SK-N-SH (cell line): ENCODE results near the gene LRRC73. TPM values are rescaled to one million over a fixed set of nuclear protein-coding genes. Genes with fewer than 3 reads are reported as not detected.
A peak's percentile ranks its signal among the peaks of the same experiment; 100 is the strongest.

Experiments used
- CTCF ChIA-PET: fragments of 300-600, 350-600 bp; formaldehyde crosslinking; extraction: SDS; loops from one replicate; lab custom pipeline; 2021; lab: Yijun Ruan, JAX
- POLR2A ChIA-PET: fragments of 350-600 bp; sonication (Branson Sonifier 250); formaldehyde crosslinking; extraction: SDS; loops from one replicate; lab custom pipeline; 2020; ENCODE audit warnings: antibody characterized with exemption, inconsistent platforms; lab: Yijun Ruan, JAX
- DNase-seq: peaks from one replicate; pipeline ENCODE4 v3.0.0; 2012
- H2AFZ ChIP-seq: fragments of 200-600 bp; sonication (generic); 2 replicates; pipeline ENCODE4 v1.8.1; 2016; ENCODE audit warnings: antibody characterized with exemption, mild to moderate bottlenecking, low read depth
- H3F3A ChIP-seq: fragments of 200-600 bp; sonication (generic); replicated peaks from 2 replicates; pipeline ENCODE3; 2016; ENCODE audit warnings: antibody characterized with exemption, mild to moderate bottlenecking; ENCODE audit not compliant: insufficient read depth
- H3K27ac ChIP-seq, 2 experiments: fragments of 200-500 bp in 1 of 2; fragments of 200-600 bp in 1 of 2; sonication (Bioruptor generic) in 1 of 2; sonication (generic), shearing (Covaris generic) in 1 of 2; 2 replicates each; pipeline versions ENCODE4 v1.5.1 to v1.6.1; 2014 to 2016; ENCODE audit warnings: low read depth in 2 of 2, inconsistent platforms in 1 of 2, low read length in 1 of 2, mild to moderate bottlenecking in 1 of 2, mixed read lengths in 1 of 2
- H3K27me3 ChIP-seq: fragments of 200-600 bp; sonication (generic), shearing (Covaris generic); 2 replicates; pipeline ENCODE4 v1.6.1; 2016; ENCODE audit warnings: mixed run types; ENCODE audit not compliant: insufficient read depth
- H3K36me3 ChIP-seq, 2 experiments: fragments of 200-500 bp in 1 of 2; fragments of 200-600 bp in 1 of 2; sonication (Bioruptor generic) in 1 of 2; sonication (generic) in 1 of 2; replicated peaks in 1 of 2; 2 replicates each; pipeline versions ENCODE3 to v1.5.1; 2014 to 2016; ENCODE audit warnings: low read length in 1 of 2, mild to moderate bottlenecking in 1 of 2; ENCODE audit not compliant: insufficient read depth in 2 of 2, control insufficient read depth in 1 of 2
- H3K4me1 ChIP-seq, 2 experiments: fragments of 200-500 bp in 1 of 2; fragments of 200-600 bp in 1 of 2; sonication (Bioruptor generic) in 1 of 2; sonication (generic), shearing (Covaris generic) in 1 of 2; 2 replicates each; pipeline versions ENCODE4 v1.5.1 to v1.6.1; 2014 to 2016; ENCODE audit warnings: low read depth in 1 of 2, low read length in 1 of 2, mixed run types in 1 of 2; ENCODE audit not compliant: insufficient read depth in 2 of 2, control insufficient read depth in 1 of 2
- H3K4me2 ChIP-seq: fragments of 200-600 bp; sonication (generic), shearing (Covaris generic); 2 replicates; pipeline ENCODE4 v1.6.1; 2017; ENCODE audit warnings: mixed run types
- H3K4me3 ChIP-seq, 2 experiments: fragments of 200-500 bp in 1 of 2; fragments of 200-600 bp in 1 of 2; sonication (Bioruptor generic) in 1 of 2; sonication (generic), shearing (Covaris generic) in 1 of 2; 2 replicates each; pipeline versions ENCODE4 v1.5.1 to v1.8.1; 2014 to 2016; ENCODE audit warnings: low read depth in 2 of 2, inconsistent platforms in 1 of 2, low read length in 1 of 2, mild to moderate bottlenecking in 1 of 2, mixed read lengths in 1 of 2, moderate library complexity in 1 of 2
- H3K79me2 ChIP-seq: fragments of 200-600 bp; sonication (generic); 2 replicates; pipeline ENCODE4 v1.8.1; 2017; ENCODE audit warnings: mild to moderate bottlenecking; ENCODE audit not compliant: insufficient read depth
- H3K9ac ChIP-seq: fragments of 200-600 bp; sonication (generic); 2 replicates; pipeline ENCODE4 v1.6.1; 2017; ENCODE audit warnings: mixed run types
- H3K9me2 ChIP-seq: fragments of 200-600 bp; sonication (generic); 2 replicates; pipeline ENCODE4 v1.6.1; 2017; ENCODE audit warnings: mixed run types
- H3K9me3 ChIP-seq: fragments of 200-600 bp; sonication (generic); 2 replicates; pipeline ENCODE4 v1.6.1; 2017; ENCODE audit warnings: mixed run types, mild to moderate bottlenecking, moderate library complexity
- H4K20me1 ChIP-seq: fragments of 200-600 bp; sonication (generic); 2 replicates; pipeline ENCODE4 v1.6.1; 2017; ENCODE audit warnings: mild to moderate bottlenecking, mixed run types; ENCODE audit not compliant: insufficient read depth
- CTCF ChIP-seq: fragments of 200-600 bp; sonication (generic); IDR thresholded peaks from 2 replicates; pipeline ENCODE4 v1.6.1; 2017; ENCODE audit warnings: antibody characterized with exemption, mild to moderate bottlenecking, moderate library complexity
- YY1 ChIP-seq: IDR thresholded peaks from 2 replicates; pipeline ENCODE4 v1.4.0; 2012; ENCODE audit warnings: low read depth, mild to moderate bottlenecking
- WGBS: methylation state at CpG from one replicate; pipeline ENCODE4 v1.1.6; 2017; ENCODE audit warnings: low lambda C conversion rate; 5-methylcytosine and 5-hydroxymethylcytosine counted together
- polyA plus RNA-seq, 3 experiments: library from polyadenylated mRNA; depleted of rRNA; stranded (reverse); fragments of >200 nt; gene quantifications; 2 replicates each; pipeline ENCODE4 v1.2.3, GENCODE V29; 2012
- small RNA-seq, 7 experiments: library from RNA; depleted of rRNA; stranded (forward); fragments of <200 nt; gene quantifications; one replicate each; pipeline ENCODE3, GENCODE V24; 2012

The LRRC73 gene
- polyA plus RNA-seq, 1 of the 3 experiments (the other 2 are of a cell fraction): 0.89 TPM

- peak; percentile 23; the same call in 1 of the 2 replicates for TF ChIP-seq CTCF
- no peak for TF ChIP-seq YY1
- H2AFZ ChIP-seq: no peak overlapping the region
- POLR2A ChIA-PET: interaction anchor here (0.7 to 2.1 kb wide), 3 partner anchors 20 to 52 kb away, joined by 3 to 5 read pairs (median 3); partner anchors contain the start of gene TJAP1
- H3K9me2 ChIP-seq: no peaks in the 10 kb centered on the region
- H3K4me2 ChIP-seq: no peak overlapping the region
- no peak overlapping the region for H3K9ac ChIP-seq
- no peaks in the 10 kb centered on the region for H3K36me3 ChIP-seq
- H3F3A ChIP-seq: peaks cover 11% of the 10 kb centered on the region
- H3K4me1 ChIP-seq: peaks cover 0 to 8% of the 10 kb centered on the region in 2 experiments; a peak in 1 of 4 replicates
- peaks cover 7% of the 10 kb centered on the region; the same call in 1 of the 2 replicates for H3K27me3 ChIP-seq
- CTCF ChIA-PET: interaction anchor here (1.0 to 14.6 kb wide), 4 partner anchors 11 to 71 kb away, joined by 3 to 382 read pairs (median 4); partner anchors contain the start of genes LRRC73 and TJAP1
- no peak overlapping the region for H3K27ac ChIP-seq
- no peaks in the 10 kb centered on the region for H3K79me2 ChIP-seq
- DNase-seq: no peak
- no peaks in the 10 kb centered on the region for H4K20me1 ChIP-seq
- WGBS: 54% methylated on average over 9 of the region's 9 CpGs
- no peak overlapping the region for H3K4me3 ChIP-seq
- no peaks in the 10 kb centered on the region for H3K9me3 ChIP-seq
These were observed 52.5 kb downstream of the LRRC73 start for GRCh38 chr6:43457643-43458042.

Small RNA genes lying within 50 kb of the gene (small RNA-seq; reads per million reads assigned to genes)
- gene RF00426 (0 reads per million in 7 experiments), gene RNU6-1113P (0 reads per million in 7 experiments)

Other genes with a start within 250 kb of the LRRC73 start
- gene SLC22A7, start 212.1 kb downstream of the LRRC73 start, polyA plus RNA-seq (2012; rRNA removed): not detected in 2 replicates
- gene CRIP3, start 201.5 kb downstream of the LRRC73 start, polyA plus RNA-seq (2012; rRNA removed): 0.11 TPM in 1 of 2 replicates, not detected in the other
- gene ZNF318, start 140.7 kb downstream of the LRRC73 start, polyA plus RNA-seq (2012; rRNA removed): 6.3 and 7.8 TPM in 2 replicates
- 21.5 and 28.3 TPM in 2 replicates for gene ABCC10, start 82.8 kb downstream of the LRRC73 start, polyA plus RNA-seq (2012; rRNA removed)
- 1.9 and 3.9 TPM in 2 replicates for gene DLK2, start 54.8 kb downstream of the LRRC73 start, polyA plus RNA-seq (2012; rRNA removed)
- 30.7 and 39.5 TPM in 2 replicates for gene TJAP1, start 32.8 kb downstream of the LRRC73 start, polyA plus RNA-seq (2012; rRNA removed)
- gene YIPF3, start 6.6 kb upstream of the LRRC73 start, polyA plus RNA-seq (2012; rRNA removed): 219 and 248 TPM in 2 replicates
- 59.1 and 80.6 TPM in 2 replicates for gene POLR1C, start 6.7 kb upstream of the LRRC73 start, polyA plus RNA-seq (2012; rRNA removed)
- gene XPO5, start 65.7 kb upstream of the LRRC73 start, polyA plus RNA-seq (2012; rRNA removed): 29.5 and 39.2 TPM in 2 replicates
- 11.5 and 18.8 TPM in 2 replicates for gene POLH, start 65.8 kb upstream of the LRRC73 start, polyA plus RNA-seq (2012; rRNA removed)
- 83.7 and 124 TPM in 2 replicates for gene GTPBP2, start 118.9 kb upstream of the LRRC73 start, polyA plus RNA-seq (2012; rRNA removed)
- gene MAD2L1BP, start 125.5 kb upstream of the LRRC73 start, polyA plus RNA-seq (2012; rRNA removed): 30.9 and 42.2 TPM in 2 replicates
- 0.05 and 0.06 TPM in 2 replicates for gene RSPH9, start 134.7 kb upstream of the LRRC73 start, polyA plus RNA-seq (2012; rRNA removed)
- 56.9 and 57.0 TPM in 2 replicates for gene MRPS18A, start 177.4 kb upstream of the LRRC73 start, polyA plus RNA-seq (2012; rRNA removed)